GM10266 (cell line): Measurements from ENCODE around the gene OAS1.

ENCODE experiments used
- DNase-seq: peaks from one replicate; pipeline ENCODE4 v3.0.0; 2012; ENCODE audit errors: extremely low spot score
- CTCF ChIP-seq: IDR thresholded peaks from 2 replicates; pipeline ENCODE4 v1.5.1; 2012; ENCODE audit warnings: mild to moderate bottlenecking, low read depth; ENCODE audit not compliant: control insufficient read depth, insufficient read depth; ENCODE audit errors: missing control alignments

Gene OAS1

GRCh38 chr12:112869778-112870177 lies 37.0 kb upstream of the OAS1 start:
- DNase-seq = no peak
- no peak for TF ChIP-seq CTCF

GRCh38 chr12:112870267-112870980 lies 36.3 kb upstream of the OAS1 start:
- no peak for TF ChIP-seq CTCF
- DNase-seq = no peak

GRCh38 chr12:112875608-112876007 lies 31.2 kb upstream of the OAS1 start:
- no peak for DNase-seq
- no peak for TF ChIP-seq CTCF

- TF ChIP-seq CTCF = no peak
- no peak for DNase-seq
Observed at GRCh38 chr12:112876506-112876905, 30.3 kb upstream of the OAS1 start.

- DNase-seq = no peak
- no peak for TF ChIP-seq CTCF
Observed at GRCh38 chr12:112877006-112877405, 29.8 kb upstream of the OAS1 start.

- no peak for DNase-seq
- TF ChIP-seq CTCF = no peak
Observed at GRCh38 chr12:112878488-112878887, 28.3 kb upstream of the OAS1 start.

GRCh38 chr12:112879191-112879705 lies 27.5 kb upstream of the OAS1 start:
- TF ChIP-seq CTCF = no peak
- DNase-seq = no peak
